Stomach (tissue), 4 donors: ENCODE data around the gene ARL15.

ENCODE experiments used
- CTCF ChIP-seq, 7 experiments: fragments of 450-650 bp in 4 of 7; fragments of 200-600 bp in 3 of 7; sonication (generic) in 3 of 7; IDR thresholded peaks; one replicate each; pipeline ENCODE4 v1.5.1; 2016 to 2019; ENCODE audit warnings: antibody characterized with exemption in 7 of 7, control low read depth in 2 of 7, mild to moderate bottlenecking in 1 of 7
- POLR2AphosphoS5 ChIP-seq, 3 donors: sonication (generic); formaldehyde crosslinking; IDR thresholded peaks; one replicate each; pipeline ENCODE4 v1.6.1; 2016; ENCODE audit warnings: antibody characterized with exemption in 3 of 3

GRCh38 chr5:53985796-53986195 lies 324.6 kb downstream of the ARL15 start:
- TF ChIP-seq POLR2AphosphoS5 (IDR thresholded peaks at IDR 0.05) (no peak), CTCF (IDR thresholded peaks at IDR 0.05) (no peak)
